SK-MEL-5 (cell line): ENCODE data around the gene CHCHD6. TPM values are rescaled to one million over a fixed set of nuclear protein-coding genes. Genes with fewer than 3 reads are reported as not detected.

Source experiments
- DNase-seq: peaks from one replicate; pipeline ENCODE4 v3.0.0-alpha.2; 2016; ENCODE audit warnings: low read depth, low spot score
- in situ Hi-C: cut with HindIII; loops from 2 replicates; pipeline ENCODE4 v1.10.0; 2016; ENCODE audit warnings: low sequenced_read_pairs, high pct_unique_total_duplicates, low pct_unique_long_range_greater_than_20kb
- polyA plus RNA-seq, 2 experiments: library from polyadenylated mRNA; depleted of rRNA; stranded (reverse); fragments of >200 nt; gene quantifications; 2 replicates each; pipeline ENCODE4 v1.2.3, GENCODE V29; 2015
- total RNA-seq: library from RNA; depleted of rRNA; stranded (reverse); fragments of >200 nt; shearing (Covaris generic); gene quantifications from 2 replicates; pipeline ENCODE4 v1.2.3, GENCODE V29; 2014; rRNA removed

The CHCHD6 gene
- total RNA-seq, result 104 and 106 TPM in 2 replicates
- 80.6 and 89.1 TPM in 2 replicates for polyA plus RNA-seq (2015; cell fraction: cytosol; rRNA removed)
- polyA plus RNA-seq (2015; cell fraction: nucleus; rRNA removed), result 34.7 and 43.2 TPM in 2 replicates

GRCh38 chr3:126703512-126704493 lies at the start of gene CHCHD6:
CHCHD6 (plus strand) TSS chr3:126704240; CDS start chr3:126704313, 73 bp downstream.
- in situ Hi-C loops, result no loop called here

GRCh38 chr3:126654571-126655383 lies 49.3 kb upstream of the CHCHD6 start, which contains the start of gene TXNRD3:
TXNRD3 (minus strand) TSS chr3:126655124.
- in situ Hi-C loops, result no loop called here
- DNase-seq, result peak; percentile 82

More at GRCh38 chr3:126703512-126704493, at the start of gene CHCHD6:
- peak; percentile 97 for DNase-seq

- no peak for DNase-seq
- in situ Hi-C loops, result no loop called here
Observed at GRCh38 chr3:126655887-126656286, 48.2 kb upstream of the CHCHD6 start.

- in situ Hi-C loops, result no loop called here
- DNase-seq, result no peak
Observed at GRCh38 chr3:126656371-126657134, 47.5 kb upstream of the CHCHD6 start.

- in situ Hi-C loops, result no loop called here
- no peak for DNase-seq
Observed at GRCh38 chr3:126657901-126658300, 46.1 kb upstream of the CHCHD6 start.

GRCh38 chr3:126658584-126658983 lies 45.5 kb upstream of the CHCHD6 start:
- DNase-seq, result no peak
- in situ Hi-C loops, result no loop called here

- in situ Hi-C loops, result no loop called here
- peak; percentile 47 for DNase-seq
Observed at GRCh38 chr3:126659915-126660886, 43.8 kb upstream of the CHCHD6 start.

- in situ Hi-C loops, result no loop called here
- DNase-seq, result no peak
Observed at GRCh38 chr3:126661532-126662364, 42.3 kb upstream of the CHCHD6 start.

GRCh38 chr3:126663257-126663656 lies 40.8 kb upstream of the CHCHD6 start:
- in situ Hi-C loops, result no loop called here

GRCh38 chr3:126663750-126664149 lies 40.3 kb upstream of the CHCHD6 start:
- in situ Hi-C loops, result no loop called here
- no peak for DNase-seq

More at GRCh38 chr3:126663257-126663656, 40.8 kb upstream of the CHCHD6 start:
- no peak for DNase-seq

- DNase-seq, result peak; percentile 37
- in situ Hi-C loops, result no loop called here
Observed at GRCh38 chr3:126664591-126665214, 39.3 kb upstream of the CHCHD6 start.

- in situ Hi-C loops, result no loop called here
- no peak for DNase-seq
Observed at GRCh38 chr3:126665221-126665936, 38.7 kb upstream of the CHCHD6 start.

- no peak for DNase-seq
- in situ Hi-C loops, result no loop called here
Observed at GRCh38 chr3:126665959-126666657, 37.9 kb upstream of the CHCHD6 start.
